ENCODE measurements around the gene CDC42BPA. TPM values are rescaled to one million over a fixed set of nuclear protein-coding genes. Genes with fewer than 3 reads are reported as not detected.

The CDC42BPA gene
- total and polyA plus RNA-seq, 3 donors from 2014 or later = 39.9 to 109 (median 105) TPM

DNA sequence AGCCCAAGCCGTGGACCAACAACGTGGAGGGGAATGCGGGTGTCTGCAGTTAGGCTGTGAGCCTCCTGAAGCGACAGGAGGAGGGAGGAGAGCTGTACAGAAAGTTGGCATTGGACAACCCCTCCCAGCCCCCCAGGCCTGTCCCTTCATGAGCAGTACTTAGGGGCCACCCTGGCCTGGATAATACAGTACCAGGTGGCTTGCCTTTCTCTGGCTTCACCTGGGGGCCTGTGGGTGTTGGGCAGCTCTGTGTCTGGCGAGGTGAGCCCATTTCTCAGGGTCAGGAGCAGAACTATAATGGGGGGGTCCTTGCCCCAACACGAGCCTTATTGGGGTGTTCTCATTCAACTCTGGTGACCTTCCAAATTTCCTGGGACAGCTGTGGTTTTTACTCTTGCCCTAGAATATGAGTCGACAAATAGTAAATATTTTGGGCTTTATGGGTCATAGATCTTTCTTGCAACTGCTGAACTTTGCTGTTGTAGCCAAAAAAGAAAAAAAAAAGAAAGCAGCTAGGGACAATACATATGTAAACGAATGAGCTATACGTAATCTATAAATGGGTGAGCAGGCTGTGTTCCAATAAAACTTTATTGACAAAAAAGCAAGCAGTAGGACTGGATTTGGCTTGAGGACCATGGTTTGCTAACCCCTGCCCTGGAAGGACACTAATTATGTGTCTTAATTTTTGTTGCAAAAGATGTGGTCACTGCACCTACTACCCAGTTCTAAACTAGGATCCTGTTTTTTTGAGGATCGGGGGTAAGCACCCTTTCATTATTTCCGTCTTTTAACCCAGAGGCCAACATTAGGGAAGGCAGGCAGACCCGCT, 366.8 kb downstream of the CDC42BPA start:
- DNase-seq = no peak
- no peaks in the 10 kb centered on the region for H3K27me3 ChIP-seq
- intact Hi-C loops (cut with DNase I; ENCODE audit: low total_unique reads) = no loop called here

DNA sequence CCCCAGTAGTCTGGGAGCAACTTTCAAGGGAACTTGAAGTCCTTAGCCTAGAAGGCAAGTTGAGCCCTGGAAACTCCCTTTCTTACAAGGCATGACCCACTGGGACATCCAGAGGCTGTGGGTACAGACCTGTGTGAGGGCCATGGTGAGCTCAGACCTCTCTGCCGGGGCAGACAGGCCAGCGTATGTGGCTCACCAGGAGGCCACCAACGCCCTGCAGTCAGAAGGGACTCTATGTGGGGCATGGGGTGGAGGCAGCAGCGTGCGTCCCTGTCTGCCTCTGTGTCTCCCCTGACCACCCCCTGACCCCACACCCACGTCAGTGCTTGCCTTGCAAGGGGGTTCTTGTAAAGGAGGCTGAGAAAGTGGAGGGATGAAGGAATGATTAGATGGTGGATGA, 367.4 kb downstream of the CDC42BPA start:
- no peak overlapping the region for H3K27ac ChIP-seq
- no peaks in the 10 kb centered on the region for H3K27me3 ChIP-seq
- H3K36me3 ChIP-seq (ENCODE audit: low read depth, missing control alignments) = no peaks in the 10 kb centered on the region
- intact Hi-C loops (cut with DNase I; ENCODE audit: low total_unique reads) = no loop called here
- H3K4me1 ChIP-seq = peaks cover 3% of the 10 kb centered on the region
- TF ChIP-seq POLR2A (IDR thresholded peaks at IDR 0.05) = no peak
- TF ChIP-seq, protein P1, sequence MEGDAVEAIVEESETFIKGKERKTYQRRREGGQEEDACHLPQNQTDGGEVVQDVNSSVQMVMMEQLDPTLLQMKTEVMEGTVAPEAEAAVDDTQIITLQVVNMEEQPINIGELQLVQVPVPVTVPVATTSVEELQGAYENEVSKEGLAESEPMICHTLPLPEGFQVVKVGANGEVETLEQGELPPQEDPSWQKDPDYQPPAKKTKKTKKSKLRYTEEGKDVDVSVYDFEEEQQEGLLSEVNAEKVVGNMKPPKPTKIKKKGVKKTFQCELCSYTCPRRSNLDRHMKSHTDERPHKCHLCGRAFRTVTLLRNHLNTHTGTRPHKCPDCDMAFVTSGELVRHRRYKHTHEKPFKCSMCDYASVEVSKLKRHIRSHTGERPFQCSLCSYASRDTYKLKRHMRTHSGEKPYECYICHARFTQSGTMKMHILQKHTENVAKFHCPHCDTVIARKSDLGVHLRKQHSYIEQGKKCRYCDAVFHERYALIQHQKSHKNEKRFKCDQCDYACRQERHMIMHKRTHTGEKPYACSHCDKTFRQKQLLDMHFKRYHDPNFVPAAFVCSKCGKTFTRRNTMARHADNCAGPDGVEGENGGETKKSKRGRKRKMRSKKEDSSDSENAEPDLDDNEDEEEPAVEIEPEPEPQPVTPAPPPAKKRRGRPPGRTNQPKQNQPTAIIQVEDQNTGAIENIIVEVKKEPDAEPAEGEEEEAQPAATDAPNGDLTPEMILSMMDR (IDR thresholded peaks at IDR 0.05) = no peak
- DNase-seq = no peak
- WGBS, 2 donors = 83 to 89% methylated on average over 4 to 6 of the region's 6 CpGs
- no peaks in the 10 kb centered on the region for H3K9me3 ChIP-seq
- H3K4me3 ChIP-seq = no peak overlapping the region

More for the DNA sequence above, 366.8 kb downstream of the CDC42BPA start:
- WGBS, 2 donors = 89 to 91% methylated on average over 12 of the region's 12 CpGs
- TF ChIP-seq, protein P1 (IDR thresholded peaks at IDR 0.05) = no peak
- TF ChIP-seq POLR2A (IDR thresholded peaks at IDR 0.05) = no peak
- Histone ChIP-seq H3K4me1 (peaks cover 3% of the 10 kb centered on the region), H3K27ac (no peak overlapping the region), H3K9me3 (no peaks in the 10 kb centered on the region), H3K4me3 (no peak overlapping the region), H3K36me3 (ENCODE audit: low read depth, missing control alignments) (no peaks in the 10 kb centered on the region)

DNA sequence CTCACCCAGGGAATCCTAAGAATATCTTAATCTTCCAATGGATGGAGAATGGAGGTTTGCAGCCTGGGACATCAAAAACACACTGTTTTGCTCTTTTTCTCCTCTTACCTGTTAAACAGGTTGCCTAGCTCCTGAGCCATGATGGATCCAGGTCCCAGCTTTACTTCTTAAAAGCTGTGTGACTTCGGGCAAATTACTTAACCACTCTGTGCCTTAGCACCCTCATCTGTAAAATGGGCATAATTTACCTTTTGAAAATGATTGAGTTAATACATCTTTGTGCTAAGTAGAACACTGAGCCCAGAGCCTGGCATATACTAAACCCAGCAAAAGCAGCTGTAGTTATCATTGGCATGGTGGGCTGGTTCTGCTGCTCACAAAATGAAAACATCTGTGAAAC, 368.0 kb downstream of the CDC42BPA start:
- H3K36me3 ChIP-seq (ENCODE audit: low read depth, missing control alignments) = no peaks in the 10 kb centered on the region
- no peak for TF ChIP-seq POLR2A (IDR thresholded peaks at IDR 0.05)
- TF ChIP-seq, protein P1 (IDR thresholded peaks at IDR 0.05) = no peak
- 93 to 97% methylated on average over 1 of the region's 1 CpG for WGBS, 2 donors
- intact Hi-C loops (cut with DNase I; ENCODE audit: low total_unique reads) = no loop called here
- no peak for DNase-seq
- no peaks in the 10 kb centered on the region for H3K9me3 ChIP-seq
- peaks cover 3% of the 10 kb centered on the region for H3K4me1 ChIP-seq
- H3K4me3 ChIP-seq = no peak overlapping the region
- H3K27me3 ChIP-seq = no peaks in the 10 kb centered on the region
- no peak overlapping the region for H3K27ac ChIP-seq

DNA sequence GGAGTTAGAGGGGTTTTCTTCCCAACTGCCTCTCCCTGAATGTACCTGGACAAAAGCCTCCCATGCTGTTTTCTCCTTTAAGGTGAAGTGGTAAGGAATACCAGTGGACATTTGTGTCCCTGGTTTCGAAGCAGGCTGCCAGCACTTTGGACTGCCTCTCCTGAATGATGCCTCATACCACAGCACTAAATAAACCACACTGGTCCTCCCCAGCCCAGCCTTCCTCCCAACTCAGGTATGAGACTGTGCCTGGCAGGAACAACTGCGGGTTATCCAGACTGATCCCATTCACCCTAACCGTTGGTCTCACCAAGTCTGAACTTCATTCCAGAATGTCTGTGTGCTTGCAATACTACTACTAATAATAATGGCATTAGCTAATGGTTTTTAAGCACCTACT, 368.9 kb downstream of the CDC42BPA start:
- TF ChIP-seq, protein P1 (IDR thresholded peaks at IDR 0.05) = no peak
- no peak for TF ChIP-seq POLR2A (IDR thresholded peaks at IDR 0.05)
- H3K27me3 ChIP-seq = no peaks in the 10 kb centered on the region
- WGBS, 2 donors = 94 to 96% methylated on average over 3 of the region's 3 CpGs
- H3K4me1 ChIP-seq = peaks cover 3% of the 10 kb centered on the region
- no peak overlapping the region for H3K27ac ChIP-seq
- intact Hi-C loops (cut with DNase I; ENCODE audit: low total_unique reads) = no loop called here
- H3K36me3 ChIP-seq (ENCODE audit: low read depth, missing control alignments) = no peaks in the 10 kb centered on the region
- DNase-seq = no peak
- H3K9me3 ChIP-seq = no peaks in the 10 kb centered on the region
- no peak overlapping the region for H3K4me3 ChIP-seq

DNA sequence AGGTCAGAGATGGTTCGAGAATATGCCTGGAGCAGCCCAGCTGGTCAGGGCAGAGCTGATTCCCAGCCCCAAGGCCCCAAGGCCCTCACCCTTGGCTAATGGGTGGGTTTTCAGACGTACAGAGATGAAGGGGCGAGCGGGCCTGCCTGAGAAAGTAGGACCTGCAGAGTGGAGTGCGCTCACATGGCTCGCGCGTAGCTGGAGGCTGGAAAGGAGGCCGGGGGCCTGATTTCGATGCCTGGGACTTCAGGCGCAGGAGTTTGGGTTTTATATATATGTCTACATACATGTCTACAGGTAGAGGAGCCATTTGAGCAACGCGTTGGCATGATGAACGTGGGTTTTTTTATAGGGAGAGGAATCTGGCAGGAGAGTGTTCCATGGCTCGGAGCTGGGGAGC, 369.3 kb downstream of the CDC42BPA start:
- Histone ChIP-seq H3K27me3 (no peaks in the 10 kb centered on the region), H3K4me1 (peaks cover 3% of the 10 kb centered on the region), H3K36me3 (ENCODE audit: low read depth, missing control alignments) (no peaks in the 10 kb centered on the region), H3K27ac (no peak overlapping the region), H3K4me3 (no peak overlapping the region), H3K9me3 (no peaks in the 10 kb centered on the region)
- intact Hi-C loops (cut with DNase I; ENCODE audit: low total_unique reads) = no loop called here
- TF ChIP-seq, protein P1 (IDR thresholded peaks at IDR 0.05) = no peak
- no peak for TF ChIP-seq POLR2A (IDR thresholded peaks at IDR 0.05)
- WGBS, 2 donors = 94 to 95% methylated on average over 15 of the region's 15 CpGs
- no peak for DNase-seq

Measured in testis (tissue), 3 donors.